Karpas-422 (cell line): ENCODE measurements around the gene RNLS. TPM values are rescaled to one million over a fixed set of nuclear protein-coding genes. Genes with fewer than 3 reads are reported as not detected.

ENCODE experiments used
- DNase-seq: peaks from one replicate; pipeline ENCODE4 v3.0.0-alpha.2; 2015
- H2AFZ ChIP-seq: fragments of 200-600 bp; sonication (generic); 2 replicates; pipeline ENCODE4 v1.6.1; 2014; ENCODE audit warnings: antibody characterized with exemption, low read length, mixed read lengths
- H3K27ac ChIP-seq: fragments of 200-600 bp; sonication (generic); 2 replicates; pipeline ENCODE4 v1.5.1; 2014; ENCODE audit warnings: mild to moderate bottlenecking, low read length, moderate library complexity
- H3K27me3 ChIP-seq: fragments of 200-600 bp; sonication (generic); 2 replicates; pipeline ENCODE4 v1.6.1; 2014; ENCODE audit warnings: low read length, mixed read lengths
- H3K36me3 ChIP-seq: fragments of 200-600 bp; sonication (generic); 2 replicates; pipeline ENCODE4 v1.6.1; 2014; ENCODE audit warnings: low read length, mixed read lengths; ENCODE audit not compliant: insufficient read depth
- H3K4me1 ChIP-seq: fragments of 200-600 bp; sonication (generic); 2 replicates; pipeline ENCODE4 v1.6.1; 2014; ENCODE audit warnings: mild to moderate bottlenecking, low read length, mixed read lengths
- H3K4me2 ChIP-seq: fragments of 200-600 bp; sonication (generic); 2 replicates; pipeline ENCODE4 v1.6.1; 2014; ENCODE audit warnings: low read length, low read depth, mild to moderate bottlenecking; ENCODE audit not compliant: poor library complexity, severe bottlenecking
- H3K4me3 ChIP-seq: fragments of 200-600 bp; sonication (generic); 2 replicates; pipeline ENCODE4 v1.5.1; 2014; ENCODE audit warnings: mild to moderate bottlenecking, antibody characterized with exemption, low read length, mixed read lengths
- H3K79me2 ChIP-seq: fragments of 200-600 bp; sonication (generic); 2 replicates; pipeline ENCODE4 v1.6.1; 2014; ENCODE audit warnings: mild to moderate bottlenecking, low read length, mixed read lengths
- H3K9ac ChIP-seq: fragments of 200-600 bp; sonication (generic); 2 replicates; pipeline ENCODE4 v1.6.0; 2014; ENCODE audit warnings: low read length
- H3K9me2 ChIP-seq: fragments of 200-600 bp; sonication (generic), shearing (Covaris generic); replicated peaks from 2 replicates; pipeline ENCODE4 v1.6.0; 2014; ENCODE audit warnings: mild to moderate bottlenecking, low read length, moderate library complexity; ENCODE audit not compliant: insufficient read depth
- H3K9me3 ChIP-seq: fragments of 300-700, 200-600 bp; sonication (generic); 2 replicates; pipeline ENCODE4 v1.6.1; 2014; ENCODE audit warnings: low read length, mixed read lengths
- H4K20me1 ChIP-seq: fragments of 200-600 bp; sonication (generic); 2 replicates; pipeline ENCODE4 v1.6.1; 2014; ENCODE audit warnings: mild to moderate bottlenecking, antibody characterized with exemption, low read length, low read depth; ENCODE audit not compliant: insufficient read depth
- total RNA-seq: library from RNA; depleted of rRNA; stranded (reverse); fragments of >200 nt; shearing (Covaris generic); gene quantifications from 2 replicates; pipeline ENCODE4 v1.2.3, GENCODE V29; 2014; ENCODE audit warnings: low replicate concordance

The RNLS gene
- total RNA-seq, 1 experiment from 2014 or later: not detected

DNA sequence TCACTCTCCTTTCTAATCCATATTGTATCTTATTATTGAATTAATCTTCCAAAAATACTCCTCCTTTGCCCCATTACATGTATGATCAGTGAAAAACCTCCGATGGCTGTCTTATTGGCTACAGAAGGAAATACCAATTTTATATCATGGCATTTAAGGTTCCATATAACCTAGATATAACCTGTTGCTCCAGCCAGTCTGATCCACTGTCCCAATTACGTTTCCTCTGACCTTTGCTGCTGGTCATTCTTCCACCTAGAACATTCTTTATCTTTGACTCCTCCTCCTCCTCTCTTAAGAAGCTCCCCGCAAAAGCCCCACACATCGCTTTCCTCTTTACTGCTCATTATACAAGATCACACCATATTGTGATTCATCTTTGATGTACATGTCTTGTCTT is 161.5 kb downstream of the RNLS start:
- Histone ChIP-seq H3K4me2 (no peak overlapping the region), H3K27me3 (no peaks in the 10 kb centered on the region)

DNA sequence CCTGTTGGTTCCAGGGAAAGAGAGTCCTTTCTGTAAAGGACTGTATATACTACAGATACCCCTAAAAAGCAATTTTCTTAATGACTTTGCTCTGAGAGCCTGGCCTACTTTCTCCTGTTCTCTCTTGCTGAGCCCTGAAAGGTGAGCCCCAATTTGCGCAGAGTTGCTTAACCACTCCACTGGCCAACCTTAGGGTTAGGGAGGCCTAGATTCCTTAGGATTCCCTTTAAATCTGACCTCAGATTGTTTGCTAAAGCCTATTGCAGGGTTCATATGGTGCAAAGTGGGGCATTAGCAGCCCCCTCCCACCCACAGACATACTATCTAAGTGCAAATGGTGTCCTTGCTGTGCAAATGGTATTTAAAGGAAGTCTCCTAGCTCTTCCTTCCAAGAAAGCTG is 164.2 kb downstream of the RNLS start:
- Histone ChIP-seq H3K4me3 (no peak overlapping the region), H3K9ac (no peak overlapping the region), H3K79me2 (no peaks in the 10 kb centered on the region), H3K27ac (no peak overlapping the region), H3K4me1 (no peaks in the 10 kb centered on the region), H3K9me3 (no peaks in the 10 kb centered on the region), H3K4me2 (no peak overlapping the region), H2AFZ (no peak overlapping the region), H3K27me3 (no peaks in the 10 kb centered on the region), H3K36me3 (no peaks in the 10 kb centered on the region), H4K20me1 (no peaks in the 10 kb centered on the region), H3K9me2 (no peaks in the 10 kb centered on the region)
- DNase-seq: no peak

More for the DNA sequence above, 161.5 kb downstream of the RNLS start:
- Histone ChIP-seq H3K27ac (no peak overlapping the region), H3K9me2 (no peaks in the 10 kb centered on the region), H3K4me3 (no peak overlapping the region), H4K20me1 (no peaks in the 10 kb centered on the region), H3K4me1 (peaks cover 6% of the 10 kb centered on the region), H3K36me3 (no peaks in the 10 kb centered on the region), H2AFZ (no peak overlapping the region), H3K79me2 (no peaks in the 10 kb centered on the region), H3K9ac (no peak overlapping the region), H3K9me3 (no peaks in the 10 kb centered on the region)
- DNase-seq: no peak

DNA sequence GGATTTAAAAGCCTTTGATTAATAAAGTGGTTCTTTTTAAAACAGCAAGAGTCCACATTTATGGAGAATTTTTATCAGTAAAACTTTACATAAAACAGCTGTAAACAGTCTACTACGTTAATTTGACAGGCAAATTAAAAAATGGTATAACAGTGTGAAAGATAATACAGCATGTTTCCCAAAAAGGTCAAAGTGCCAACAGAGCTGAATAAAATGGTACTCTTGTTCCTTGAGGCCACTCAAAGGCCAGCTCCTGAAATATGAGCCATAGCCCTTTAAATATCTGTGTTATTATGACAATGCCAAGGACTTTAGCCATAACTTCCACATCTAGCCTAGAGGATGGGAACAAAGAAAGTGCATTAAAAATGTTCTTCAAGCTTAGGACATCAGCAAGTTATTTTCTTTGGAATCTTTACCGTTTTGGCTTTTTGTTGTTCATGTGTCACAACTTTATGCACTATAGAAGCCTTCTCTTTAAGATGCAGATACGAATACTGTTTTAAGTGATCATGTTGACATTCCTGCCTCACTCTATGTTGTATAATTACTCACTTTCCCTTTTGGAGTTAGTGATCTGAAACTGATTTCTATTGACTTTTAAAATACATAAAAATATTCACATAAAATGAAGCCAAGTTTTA is 165.6 kb downstream of the RNLS start:
- Histone ChIP-seq H3K4me3 (no peak overlapping the region), H3K79me2 (no peaks in the 10 kb centered on the region), H4K20me1 (no peaks in the 10 kb centered on the region), H3K9ac (no peak overlapping the region), H2AFZ (no peak overlapping the region), H3K9me3 (no peaks in the 10 kb centered on the region), H3K9me2 (no peaks in the 10 kb centered on the region), H3K27me3 (no peaks in the 10 kb centered on the region), H3K36me3 (no peaks in the 10 kb centered on the region), H3K4me2 (no peak overlapping the region), H3K27ac (no peak overlapping the region), H3K4me1 (no peaks in the 10 kb centered on the region)
- DNase-seq: no peak

DNA sequence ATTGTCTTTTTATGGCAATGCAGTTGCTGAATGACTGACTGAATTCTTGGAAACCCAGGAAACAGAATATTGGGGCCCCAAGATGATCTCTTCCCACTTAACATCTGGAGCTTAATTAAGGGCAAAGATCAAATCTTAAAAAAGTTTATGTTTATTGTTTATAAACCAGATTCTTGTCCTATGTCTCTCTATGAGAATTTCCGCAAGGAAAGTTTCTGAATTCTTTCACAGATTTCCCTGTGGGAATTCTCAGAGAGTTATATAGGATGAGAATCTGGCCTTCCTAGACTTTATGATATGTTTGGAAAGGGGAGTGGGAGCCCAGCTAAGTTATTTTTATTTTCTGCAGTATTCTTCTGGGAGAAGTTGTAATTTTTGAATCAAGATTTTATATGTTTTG is 166.3 kb downstream of the RNLS start:
- Histone ChIP-seq H2AFZ (no peak overlapping the region), H3K79me2 (no peaks in the 10 kb centered on the region), H3K27me3 (no peaks in the 10 kb centered on the region), H3K4me3 (no peak overlapping the region), H3K36me3 (no peaks in the 10 kb centered on the region), H3K9me3 (no peaks in the 10 kb centered on the region), H3K4me1 (no peaks in the 10 kb centered on the region), H3K9ac (no peak overlapping the region), H3K27ac (no peak overlapping the region), H3K9me2 (no peaks in the 10 kb centered on the region), H4K20me1 (no peaks in the 10 kb centered on the region), H3K4me2 (no peak overlapping the region)
- no peak for DNase-seq

DNA sequence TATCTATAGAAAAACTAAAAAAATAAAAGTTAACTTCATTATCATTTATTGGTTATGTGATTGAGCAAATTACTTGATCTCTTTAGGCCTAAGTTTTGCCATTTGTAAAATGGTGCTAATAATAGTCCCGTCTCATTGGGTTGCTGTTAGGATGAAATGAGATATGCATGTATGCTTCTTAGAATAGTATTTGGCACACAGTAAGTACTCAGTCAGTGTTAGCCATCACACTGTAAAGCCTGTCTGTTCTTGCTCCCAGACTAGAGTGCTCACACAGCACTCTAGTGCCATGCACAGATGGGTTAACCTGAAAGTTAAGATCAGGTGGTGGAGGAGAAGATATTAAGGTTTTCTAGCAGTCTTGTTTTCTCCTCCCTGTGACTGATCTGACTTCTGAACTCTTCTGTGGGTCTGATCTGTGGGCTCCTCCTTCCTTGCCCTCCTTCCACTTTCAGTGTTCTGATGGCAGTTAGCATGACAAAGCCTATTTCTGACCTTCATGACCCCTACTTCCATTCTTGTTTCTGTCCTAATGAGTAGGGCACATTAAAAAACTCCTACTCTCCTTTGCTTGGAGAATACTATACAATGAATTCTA is 167.5 kb downstream of the RNLS start:
- no peak for DNase-seq
- Histone ChIP-seq H3K4me3 (no peak overlapping the region), H2AFZ (no peak overlapping the region), H3K27ac (no peak overlapping the region), H3K27me3 (no peaks in the 10 kb centered on the region), H3K4me2 (no peak overlapping the region), H3K9me2 (no peaks in the 10 kb centered on the region), H3K9me3 (no peaks in the 10 kb centered on the region), H3K79me2 (no peaks in the 10 kb centered on the region), H3K36me3 (no peaks in the 10 kb centered on the region), H3K4me1 (no peaks in the 10 kb centered on the region), H4K20me1 (no peaks in the 10 kb centered on the region), H3K9ac (no peak overlapping the region)

DNA sequence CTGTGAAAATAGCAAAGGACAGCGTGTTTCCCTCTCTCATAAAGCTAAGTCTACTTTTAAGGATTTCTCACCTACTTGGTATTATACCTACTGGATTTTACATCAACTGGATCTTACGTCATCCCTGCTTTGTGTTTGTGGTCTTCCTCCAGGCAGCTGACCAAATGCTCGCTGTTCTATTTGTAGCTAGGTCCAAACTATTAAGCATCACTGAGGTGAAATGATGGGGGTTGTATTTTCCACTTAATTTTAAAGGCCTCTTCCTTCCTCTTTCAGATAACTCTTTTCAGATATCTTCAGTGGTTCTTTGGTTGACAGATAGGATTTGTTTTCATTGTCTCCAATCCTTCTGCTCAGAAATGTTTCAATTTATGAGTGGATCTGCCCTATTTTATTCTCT is 169.7 kb downstream of the RNLS start:
- H3K4me1 ChIP-seq: no peaks in the 10 kb centered on the region
- H3K27ac ChIP-seq: no peak overlapping the region
- no peak overlapping the region for H3K4me3 ChIP-seq
- H3K27me3 ChIP-seq: no peaks in the 10 kb centered on the region
- no peak for DNase-seq
- H3K79me2 ChIP-seq: no peaks in the 10 kb centered on the region
- no peaks in the 10 kb centered on the region for H3K9me3 ChIP-seq
- H3K36me3 ChIP-seq: no peaks in the 10 kb centered on the region
- no peak overlapping the region for H2AFZ ChIP-seq
- H3K9ac ChIP-seq: no peak overlapping the region
- no peak overlapping the region for H3K4me2 ChIP-seq
- no peaks in the 10 kb centered on the region for H3K9me2 ChIP-seq
- H4K20me1 ChIP-seq: no peaks in the 10 kb centered on the region

DNA sequence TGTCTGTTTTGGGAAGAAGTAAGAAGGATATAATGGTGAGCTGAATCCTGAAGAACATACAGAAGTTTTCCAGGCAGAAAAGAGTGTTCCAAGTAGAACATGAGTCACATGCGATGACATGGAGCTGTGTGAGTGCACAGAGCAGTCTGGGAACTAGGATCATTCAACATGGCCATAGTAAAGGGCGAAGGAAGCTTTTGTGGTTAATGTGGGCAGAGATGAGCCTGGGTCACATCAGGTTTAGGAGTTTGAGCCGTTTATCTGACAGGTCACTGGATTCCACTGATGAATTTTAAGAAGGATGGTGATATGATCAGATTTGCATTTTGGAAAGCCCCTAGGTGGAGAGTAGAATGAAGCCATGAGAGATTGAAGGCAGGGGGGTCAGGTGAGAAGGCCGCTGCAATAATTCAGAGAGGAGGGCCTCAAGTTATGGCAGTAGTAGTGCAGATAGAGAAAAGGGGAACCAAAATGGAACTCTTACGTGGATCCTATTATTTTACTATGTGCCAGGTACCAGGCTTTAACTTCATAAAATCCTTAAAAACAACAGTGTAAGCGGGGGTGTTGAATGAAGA is 171.3 kb downstream of the RNLS start:
- no peak for DNase-seq
- H4K20me1 ChIP-seq: no peaks in the 10 kb centered on the region
- H3K4me2 ChIP-seq: no peak overlapping the region
- no peak overlapping the region for H3K9ac ChIP-seq
- no peaks in the 10 kb centered on the region for H3K27me3 ChIP-seq
- H2AFZ ChIP-seq: no peak overlapping the region
- H3K4me3 ChIP-seq: no peak overlapping the region
- H3K9me2 ChIP-seq: no peaks in the 10 kb centered on the region
- no peak overlapping the region for H3K27ac ChIP-seq
- H3K36me3 ChIP-seq: no peaks in the 10 kb centered on the region
- no peaks in the 10 kb centered on the region for H3K9me3 ChIP-seq
- no peaks in the 10 kb centered on the region for H3K79me2 ChIP-seq
- no peaks in the 10 kb centered on the region for H3K4me1 ChIP-seq

DNA sequence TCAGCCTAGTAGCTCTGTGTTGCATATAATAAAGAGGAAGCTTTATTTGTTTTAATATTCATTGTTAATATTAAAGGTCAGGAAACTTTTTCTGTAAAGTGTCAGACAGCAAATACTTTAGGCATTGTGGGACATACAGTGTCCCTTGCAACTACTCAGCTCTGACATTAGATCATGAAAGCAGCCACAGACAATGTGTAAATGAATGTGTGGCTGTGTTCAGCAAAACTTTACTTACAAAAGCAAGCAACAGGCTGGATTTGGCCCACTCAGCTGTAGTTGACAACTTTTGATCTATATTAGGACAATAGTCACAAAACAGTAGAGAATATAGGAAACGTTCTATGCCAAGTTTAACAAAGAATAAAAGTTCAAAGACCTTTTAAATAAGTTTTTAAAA is 173.3 kb downstream of the RNLS start:
- no peak overlapping the region for H3K4me3 ChIP-seq
- no peaks in the 10 kb centered on the region for H3K9me2 ChIP-seq
- no peaks in the 10 kb centered on the region for H3K36me3 ChIP-seq
- H2AFZ ChIP-seq: no peak overlapping the region
- H3K79me2 ChIP-seq: no peaks in the 10 kb centered on the region
- H3K9ac ChIP-seq: no peak overlapping the region
- H3K9me3 ChIP-seq: no peaks in the 10 kb centered on the region
- no peaks in the 10 kb centered on the region for H3K27me3 ChIP-seq
- no peak for DNase-seq
- H3K4me1 ChIP-seq: no peaks in the 10 kb centered on the region
- no peak overlapping the region for H3K4me2 ChIP-seq
- H3K27ac ChIP-seq: no peak overlapping the region
- no peaks in the 10 kb centered on the region for H4K20me1 ChIP-seq
